HG03060 (cell line): ENCODE results near the gene KDM5A.
"Not testable (repeated sequence)": the region's sequence is repeated elsewhere in the genome, so short reads cannot be mapped to it uniquely, and the experiment has no call there.

Experiments
- ATAC-seq: cut with Tn5 transposase; IDR thresholded peaks from one replicate; pipeline ENCODE4 v1.9.1; 2021; ENCODE audit warnings: low read depth, moderate number of reproducible peaks; ENCODE audit not compliant: unreplicated experiment

The KDM5A gene

DNA sequence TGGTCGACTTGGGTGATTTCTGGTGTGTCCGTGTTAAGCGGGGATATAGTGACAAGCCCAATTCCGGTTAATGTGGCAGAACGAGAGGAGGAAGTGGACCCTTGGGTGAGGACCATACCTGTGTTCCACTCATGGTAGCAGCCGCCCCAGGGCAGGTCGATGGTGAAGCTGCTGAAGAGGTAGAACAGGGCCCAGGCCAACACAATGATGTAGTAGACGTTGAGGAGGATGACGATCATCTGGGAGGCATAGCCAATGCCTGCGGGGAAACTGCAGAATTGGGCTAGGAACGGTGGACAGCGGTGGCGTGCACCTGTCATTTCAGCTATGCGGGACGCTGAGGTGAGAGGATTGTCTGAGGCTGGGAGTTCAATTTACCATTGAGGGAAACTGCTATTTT, 146.6 kb downstream of the KDM5A start:
- ATAC-seq: no peak

GRCh38 chr12:241266-241665, 147.9 kb downstream of the KDM5A start:
- no peak for ATAC-seq

GRCh38 chr12:240566-240965, 148.6 kb downstream of the KDM5A start:
- no peak for ATAC-seq

- no peak for ATAC-seq
These were observed 150.3 kb downstream of the KDM5A start for GRCh38 chr12:238736-239398.

GRCh38 chr12:238116-238515, 151.0 kb downstream of the KDM5A start:
- no peak for ATAC-seq

DNA sequence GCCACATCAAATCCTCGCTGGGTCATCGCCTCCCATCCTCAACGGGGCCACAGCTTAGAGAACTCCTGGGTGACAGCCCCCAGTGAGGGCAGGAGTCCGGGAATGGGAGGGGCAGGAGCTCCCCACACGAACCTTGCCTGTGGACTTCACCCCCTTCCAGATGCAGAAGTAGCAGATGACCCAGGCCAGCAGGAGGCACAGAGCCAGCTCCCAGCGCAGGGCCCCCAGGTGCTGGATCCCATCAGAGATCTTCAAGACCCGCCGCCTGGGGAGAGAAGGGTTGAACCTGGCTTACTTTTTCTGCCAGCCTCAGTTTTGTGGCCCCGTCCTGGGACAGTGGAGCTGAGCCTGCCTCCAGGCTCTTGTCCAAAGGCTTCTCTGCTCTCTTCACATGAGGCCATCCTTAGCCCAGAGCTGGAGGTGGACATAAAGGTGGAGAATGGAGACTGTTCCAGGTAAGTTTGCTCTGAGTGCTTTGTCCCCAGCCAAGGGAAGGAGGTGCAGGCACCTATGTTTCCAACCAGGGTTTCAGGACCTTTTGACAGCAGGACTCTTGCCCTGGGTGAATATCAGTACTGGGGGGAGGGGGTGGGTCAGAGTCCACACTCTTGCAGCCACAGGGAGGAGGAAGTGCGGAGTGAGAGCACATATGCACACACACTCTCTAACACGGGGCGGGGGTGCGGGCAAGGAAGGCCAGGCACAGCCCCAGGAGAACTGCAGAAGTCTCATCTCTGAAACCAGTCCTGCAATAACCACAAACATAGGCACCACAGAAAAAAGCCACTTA, 151.9 kb downstream of the KDM5A start:
- ATAC-seq: no peak

GRCh38 chr12:236445-236844, 152.7 kb downstream of the KDM5A start:
- ATAC-seq: no peak

- not testable (repeated sequence) for ATAC-seq
These were observed 153.2 kb downstream of the KDM5A start for GRCh38 chr12:235967-236366.

- no peak for ATAC-seq
These were observed 154.2 kb downstream of the KDM5A start for GRCh38 chr12:234891-235415.

DNA sequence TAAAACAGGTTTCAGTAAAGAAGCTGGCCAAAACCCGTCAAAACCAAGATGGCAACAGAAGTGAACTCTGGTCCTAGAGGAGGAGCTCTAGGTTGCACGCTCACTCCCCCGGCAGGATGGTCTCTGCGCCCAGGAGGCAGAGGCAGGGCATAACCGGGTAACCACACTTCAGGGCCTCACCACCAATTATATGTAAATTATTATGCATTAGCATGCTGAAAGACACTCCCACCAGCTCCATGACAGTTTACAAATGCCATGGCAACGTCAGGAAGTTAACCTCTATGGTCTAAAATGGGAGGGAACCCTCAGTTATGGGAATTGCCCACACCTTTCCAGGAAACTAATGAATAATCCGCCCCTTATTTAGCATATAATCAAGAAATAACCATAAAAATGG, 155.1 kb downstream of the KDM5A start:
- no peak for ATAC-seq

GRCh38 chr12:233615-233968, 155.5 kb downstream of the KDM5A start:
- ATAC-seq: no peak

DNA sequence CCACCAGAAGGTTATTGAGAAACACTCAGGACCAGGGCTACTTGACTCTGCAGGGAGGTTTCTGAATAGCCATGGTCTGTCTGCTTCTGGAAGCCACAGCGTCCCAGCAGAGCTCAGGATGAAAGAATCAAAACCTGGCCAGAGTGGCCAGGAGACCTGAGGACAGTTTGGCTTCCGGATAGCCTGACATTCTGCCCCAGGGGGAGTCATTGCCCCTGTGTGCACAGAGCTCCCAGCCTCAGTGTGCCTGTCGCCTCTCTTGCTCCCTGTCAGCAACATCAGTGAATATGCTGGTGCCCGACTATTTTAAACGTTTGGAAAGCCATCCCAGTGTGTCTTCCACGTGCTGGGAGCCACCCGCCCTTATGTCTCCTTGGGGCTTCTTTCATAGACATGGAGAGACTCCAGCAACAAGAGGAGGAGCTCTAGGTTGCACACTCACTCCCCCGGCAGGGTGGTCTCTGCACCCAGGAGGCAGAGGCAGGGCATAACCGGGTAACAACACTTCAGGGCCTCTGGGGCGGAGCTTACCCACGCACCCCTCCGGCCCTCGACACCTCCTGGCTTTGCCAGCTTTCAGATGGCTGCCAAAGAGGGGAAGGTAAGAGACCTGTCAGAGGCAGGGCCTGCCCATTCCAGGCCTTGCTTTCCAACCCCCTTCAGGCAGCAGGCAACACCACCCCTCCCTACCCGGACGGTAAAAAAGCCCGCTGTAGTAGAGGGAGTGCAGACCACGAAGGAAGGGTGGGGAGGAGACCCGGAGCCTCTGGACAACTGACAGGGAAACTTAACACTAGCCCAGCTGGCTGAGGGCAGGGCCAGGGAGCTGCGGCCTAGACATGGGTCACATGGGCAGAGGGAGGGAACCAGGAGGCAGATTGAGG, 156.1 kb downstream of the KDM5A start:
- ATAC-seq: no peak

- no peak for ATAC-seq
These were observed 158.0 kb downstream of the KDM5A start for GRCh38 chr12:230925-231671.
